K562 (cell line): ENCODE measurements around the gene RBP3. TPM values are rescaled to one million over a fixed set of nuclear protein-coding genes. Genes with fewer than 3 reads are reported as not detected.

Experiments used
- GTF2B ChIP-seq: IDR thresholded peaks from 2 replicates; pipeline ENCODE4 v1.6.1; 2011; ENCODE audit not compliant: insufficient read length; ENCODE audit errors: extremely low read depth
- RBBP5 ChIP-seq: fragments of 200-600 bp; sonication (generic); IDR thresholded peaks from 2 replicates; pipeline ENCODE4 v1.6.1; 2012; ENCODE audit warnings: borderline replicate concordance, mild to moderate bottlenecking, low read length, control low read depth, inconsistent platforms; ENCODE audit not compliant: insufficient read depth, poor library complexity, severe bottlenecking
- RBFOX2 ChIP-seq: fragments of 200-400 bp; formaldehyde crosslinking; IDR thresholded peaks from 2 replicates; pipeline ENCODE4 v1.6.1; 2017; ENCODE audit warnings: low read depth, mild to moderate bottlenecking, low read length, moderate library complexity
- RHOXF2B ChIP-seq: fragments of 250-450 bp; sonication (Bioruptor Pico); conservative IDR thresholded peaks from 2 replicates; pipeline ENCODE4 v1.5.1; 2021
- SRSF9 ChIP-seq: fragments of 200-400 bp; formaldehyde crosslinking; IDR thresholded peaks from 2 replicates; pipeline ENCODE4 v1.6.1; 2017; ENCODE audit warnings: low read depth, low read length, borderline replicate concordance
- TCF3 ChIP-seq: sonication (generic); formaldehyde crosslinking; IDR thresholded peaks from 2 replicates; pipeline ENCODE4 v1.4.0; 2020; ENCODE audit warnings: mild to moderate bottlenecking, missing genetic modification reagents
- ZBTB11 ChIP-seq, 3 experiments: fragments of 200-800 bp in 1 of 3; fragments of 250-450 bp in 1 of 3; fragments of 450-650 bp in 1 of 3; sonication (Bioruptor Pico) in 1 of 3; sonication (Bioruptor generic) in 1 of 3; formaldehyde crosslinking in 1 of 3; IDR thresholded peaks; 2 replicates each; pipeline versions ENCODE4 v1.6.1 to v1.8.0; 2016 to 2022; ENCODE audit warnings: mild to moderate bottlenecking in 2 of 3, missing genetic modification characterization in 2 of 3, missing compliant biosample characterization in 1 of 3, moderate library complexity in 1 of 3
- ZKSCAN3 ChIP-seq: fragments of 250-450 bp; sonication (Bioruptor Pico); IDR thresholded peaks from 2 replicates; pipeline ENCODE4 v1.4.0; 2020
- ZNF121 ChIP-seq: sonication (generic); formaldehyde crosslinking; conservative IDR thresholded peaks from 2 replicates; pipeline ENCODE4 v1.8.0; 2022; ENCODE audit warnings: missing genetic modification reagents
- ZNF584 ChIP-seq: fragments of 200-800 bp; sonication (Bioruptor generic); IDR thresholded peaks from 2 replicates; pipeline ENCODE4 v1.6.1; 2016; ENCODE audit warnings: low read depth, mild to moderate bottlenecking, missing genetic modification characterization, missing compliant biosample characterization
- polyA plus RNA-seq, 8 experiments: library from polyadenylated mRNA; depleted of rRNA in 4 of 8; stranded (reverse) in 5 of 8; unstranded in 3 of 8; fragments of >200 nt; fragmentation: Nextera tagmentation in 2 of 8; fragmentation: Illumina TruSeq in 1 of 8; extraction: Ambion mirVana in 2 of 8; extraction: Trizol in 1 of 8; gene quantifications; 2 replicates each; pipeline versions ENCODE4 v1.2.1 to v1.2.3, GENCODE V29; 2011 to 2014; ENCODE audit warnings: inconsistent platforms in 1 of 8, missing spikeins in 1 of 8
- total RNA-seq, 7 experiments: library from RNA; depleted of rRNA in 6 of 7; stranded (reverse); fragments of >200 nt in 6 of 7; fragmentation: Illumina TruSeq in 2 of 7; extraction: Trizol in 2 of 7; gene quantifications; 2 replicates each; pipeline versions ENCODE4 v1.2.1 to v1.2.3, GENCODE V29; 2011 to 2021; ENCODE audit warnings: low replicate concordance in 1 of 7
- TF ChIP-seq, protein P1 (sequence below), 2 experiments: IDR thresholded peaks; 2 replicates each; pipeline ENCODE4 v1.6.1; 2012; ENCODE audit warnings: improper control_type of control experiment in 2 of 2, low read depth in 2 of 2, low read length in 2 of 2, borderline replicate concordance in 1 of 2
- TF ChIP-seq, protein P2 (sequence below): fragments of 450-650 bp; formaldehyde crosslinking; conservative IDR thresholded peaks from 2 replicates; pipeline ENCODE4 v1.4.0; 2022; ENCODE audit warnings: mild to moderate bottlenecking, missing genetic modification characterization
- TF ChIP-seq, protein P3 (sequence below): fragments of 250-450 bp; sonication (Bioruptor Pico); IDR thresholded peaks from 2 replicates; pipeline ENCODE4 v1.5.0; 2020; ENCODE audit warnings: mild to moderate bottlenecking, borderline replicate concordance

RBP3 gene
- total and polyA plus RNA-seq, 9 of the 15 experiments (the other 6 are each of a cell fraction or from before 2014, with no cell fraction given), result not detected

DNA sequence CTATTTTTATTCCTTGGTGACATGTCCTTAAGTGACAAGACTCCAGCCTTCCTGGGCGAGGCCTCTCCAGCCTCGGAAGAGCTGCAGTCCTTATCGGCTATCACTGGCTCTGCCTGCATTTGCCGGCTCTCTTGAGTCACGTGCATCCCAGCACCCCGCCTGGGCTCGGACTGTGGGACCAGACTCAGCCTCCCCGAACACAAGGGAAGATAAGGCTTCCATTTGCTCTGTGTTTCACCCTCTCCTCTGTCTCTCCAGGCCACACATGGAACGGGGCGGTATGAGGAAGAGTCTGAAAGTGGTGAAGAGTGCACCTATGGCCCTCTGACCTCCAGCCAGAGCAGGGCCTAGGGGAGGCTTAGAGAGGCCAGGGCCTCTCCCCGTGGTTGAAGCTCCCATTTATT, 21.2 kb upstream of the RBP3 start (continued):
- TF ChIP-seq, protein P1, sequence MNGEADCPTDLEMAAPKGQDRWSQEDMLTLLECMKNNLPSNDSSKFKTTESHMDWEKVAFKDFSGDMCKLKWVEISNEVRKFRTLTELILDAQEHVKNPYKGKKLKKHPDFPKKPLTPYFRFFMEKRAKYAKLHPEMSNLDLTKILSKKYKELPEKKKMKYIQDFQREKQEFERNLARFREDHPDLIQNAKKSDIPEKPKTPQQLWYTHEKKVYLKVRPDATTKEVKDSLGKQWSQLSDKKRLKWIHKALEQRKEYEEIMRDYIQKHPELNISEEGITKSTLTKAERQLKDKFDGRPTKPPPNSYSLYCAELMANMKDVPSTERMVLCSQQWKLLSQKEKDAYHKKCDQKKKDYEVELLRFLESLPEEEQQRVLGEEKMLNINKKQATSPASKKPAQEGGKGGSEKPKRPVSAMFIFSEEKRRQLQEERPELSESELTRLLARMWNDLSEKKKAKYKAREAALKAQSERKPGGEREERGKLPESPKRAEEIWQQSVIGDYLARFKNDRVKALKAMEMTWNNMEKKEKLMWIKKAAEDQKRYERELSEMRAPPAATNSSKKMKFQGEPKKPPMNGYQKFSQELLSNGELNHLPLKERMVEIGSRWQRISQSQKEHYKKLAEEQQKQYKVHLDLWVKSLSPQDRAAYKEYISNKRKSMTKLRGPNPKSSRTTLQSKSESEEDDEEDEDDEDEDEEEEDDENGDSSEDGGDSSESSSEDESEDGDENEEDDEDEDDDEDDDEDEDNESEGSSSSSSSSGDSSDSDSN (IDR thresholded peaks at IDR 0.05; ENCODE audit: borderline replicate concordance in 1 of 2, low read depth in 2 of 2, low read length in 2 of 2), result peak; percentile 42 to 80; a peak in 3 of 4 replicates
- no peak for TF ChIP-seq GTF2B
- TF ChIP-seq RHOXF2B (CRISPR knock-in tag), result no peak
- TF ChIP-seq, protein P2, sequence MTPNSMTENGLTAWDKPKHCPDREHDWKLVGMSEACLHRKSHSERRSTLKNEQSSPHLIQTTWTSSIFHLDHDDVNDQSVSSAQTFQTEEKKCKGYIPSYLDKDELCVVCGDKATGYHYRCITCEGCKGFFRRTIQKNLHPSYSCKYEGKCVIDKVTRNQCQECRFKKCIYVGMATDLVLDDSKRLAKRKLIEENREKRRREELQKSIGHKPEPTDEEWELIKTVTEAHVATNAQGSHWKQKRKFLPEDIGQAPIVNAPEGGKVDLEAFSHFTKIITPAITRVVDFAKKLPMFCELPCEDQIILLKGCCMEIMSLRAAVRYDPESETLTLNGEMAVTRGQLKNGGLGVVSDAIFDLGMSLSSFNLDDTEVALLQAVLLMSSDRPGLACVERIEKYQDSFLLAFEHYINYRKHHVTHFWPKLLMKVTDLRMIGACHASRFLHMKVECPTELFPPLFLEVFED (CRISPR knock-in tag), result no peak
- peak; percentile 47 for TF ChIP-seq RBFOX2
- no peak for TF ChIP-seq ZKSCAN3 (CRISPR knock-in tag)
- TF ChIP-seq, protein P3, sequence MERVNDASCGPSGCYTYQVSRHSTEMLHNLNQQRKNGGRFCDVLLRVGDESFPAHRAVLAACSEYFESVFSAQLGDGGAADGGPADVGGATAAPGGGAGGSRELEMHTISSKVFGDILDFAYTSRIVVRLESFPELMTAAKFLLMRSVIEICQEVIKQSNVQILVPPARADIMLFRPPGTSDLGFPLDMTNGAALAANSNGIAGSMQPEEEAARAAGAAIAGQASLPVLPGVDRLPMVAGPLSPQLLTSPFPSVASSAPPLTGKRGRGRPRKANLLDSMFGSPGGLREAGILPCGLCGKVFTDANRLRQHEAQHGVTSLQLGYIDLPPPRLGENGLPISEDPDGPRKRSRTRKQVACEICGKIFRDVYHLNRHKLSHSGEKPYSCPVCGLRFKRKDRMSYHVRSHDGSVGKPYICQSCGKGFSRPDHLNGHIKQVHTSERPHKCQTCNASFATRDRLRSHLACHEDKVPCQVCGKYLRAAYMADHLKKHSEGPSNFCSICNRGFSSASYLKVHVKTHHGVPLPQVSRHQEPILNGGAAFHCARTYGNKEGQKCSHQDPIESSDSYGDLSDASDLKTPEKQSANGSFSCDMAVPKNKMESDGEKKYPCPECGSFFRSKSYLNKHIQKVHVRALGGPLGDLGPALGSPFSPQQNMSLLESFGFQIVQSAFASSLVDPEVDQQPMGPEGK (CRISPR knock-in tag), result no peak
- TF ChIP-seq TCF3 (CRISPR knock-in tag), result peak; percentile 42
- TF ChIP-seq ZBTB11 (CRISPR knock-in tag; IDR thresholded peaks at IDR 0.05), result peak in 1 of 3 experiments; percentile 48; a peak in 1 of 6 replicates
- no peak for TF ChIP-seq ZNF121 (CRISPR knock-in tag)
- no peak for TF ChIP-seq RBBP5
- TF ChIP-seq ZNF584, result no peak
- no peak for TF ChIP-seq SRSF9
